WTC11 (cell line): ENCODE measurements around the gene DARS2. TPM values are rescaled to one million over a fixed set of nuclear protein-coding genes. Genes with fewer than 3 reads are reported as not detected.
A peak's percentile ranks its signal among the peaks of the same experiment; 100 is the strongest.

Experiments used
- ATAC-seq: fragments of 200-7000 bp; cut with Tn5 transposase; 2 replicates; pipeline ENCODE4 v1.10.0; 2021; ENCODE audit warnings: mild to moderate bottlenecking, moderate library complexity
- CTCF ChIA-PET: fragments of 300-600 bp; sonication (Branson Sonifier 250); formaldehyde crosslinking; loops from one replicate; lab custom pipeline; 2021; ENCODE audit warnings: antibody characterized with exemption; lab: Charles Lee
- POLR2A ChIA-PET: fragments of 350-600 bp; sonication (Branson Sonifier 250); formaldehyde crosslinking; loops from one replicate; lab custom pipeline; 2021; ENCODE audit warnings: antibody characterized with exemption; lab: Charles Lee
- DNase-seq: peaks from one replicate; pipeline ENCODE4 v3.0.0; 2021; ENCODE audit warnings: low spot score
- H3K27ac Mint-ChIP-seq: 2 replicates; pipeline ENCODE4 v1.8.0; 2021; ENCODE audit warnings: mixed read lengths
- H3K27me3 Mint-ChIP-seq: 2 replicates; pipeline ENCODE4 v1.8.0; 2021; ENCODE audit warnings: low read depth, mild to moderate bottlenecking, moderate library complexity, mixed read lengths
- H3K36me3 Mint-ChIP-seq: 2 replicates; pipeline ENCODE4 v1.8.0; 2021; ENCODE audit warnings: mixed read lengths
- H3K4me1 Mint-ChIP-seq: 2 replicates; pipeline ENCODE4 v1.8.0; 2022; ENCODE audit warnings: mixed read lengths
- H3K4me3 Mint-ChIP-seq: 2 replicates; pipeline ENCODE4 v1.8.0; 2021; ENCODE audit warnings: mild to moderate bottlenecking, moderate library complexity, mixed read lengths
- H3K9me3 Mint-ChIP-seq: 2 replicates; pipeline ENCODE4 v1.8.0; 2021; ENCODE audit warnings: mixed read lengths
- ARID4B ChIP-seq: sonication (generic); formaldehyde crosslinking; IDR thresholded peaks from 2 replicates; pipeline ENCODE4 v1.8.0; 2023; ENCODE audit warnings: missing genetic modification reagents, mild to moderate bottlenecking, borderline replicate concordance
- E2F5 ChIP-seq: sonication (generic); formaldehyde crosslinking; IDR thresholded peaks from 2 replicates; pipeline ENCODE4 v1.8.1; 2022; ENCODE audit warnings: mild to moderate bottlenecking, moderate library complexity, missing genetic modification reagents
- ERG ChIP-seq: fragments of 250-450 bp; sonication (Bioruptor Pico); IDR thresholded peaks from 2 replicates; pipeline ENCODE4 v1.8.0; 2021; ENCODE audit warnings: mild to moderate bottlenecking
- ETV6 ChIP-seq: sonication (generic); formaldehyde crosslinking; IDR thresholded peaks from 2 replicates; pipeline ENCODE4 v1.8.1; 2022; ENCODE audit warnings: mild to moderate bottlenecking, missing genetic modification reagents
- GABPB1 ChIP-seq: sonication (generic); formaldehyde crosslinking; IDR thresholded peaks from 2 replicates; pipeline ENCODE4 v1.8.1; 2023; ENCODE audit warnings: mild to moderate bottlenecking, missing genetic modification reagents
- GTF2I ChIP-seq: fragments of 250-450 bp; sonication (Bioruptor Pico); conservative IDR thresholded peaks from 2 replicates; pipeline ENCODE4 v1.4.0; 2021; ENCODE audit warnings: mild to moderate bottlenecking
- IRF1 ChIP-seq: sonication (generic); formaldehyde crosslinking; IDR thresholded peaks from 2 replicates; pipeline ENCODE4 v1.8.0; 2023; ENCODE audit warnings: missing genetic modification reagents
- IRF2 ChIP-seq: sonication (generic); formaldehyde crosslinking; IDR thresholded peaks from 2 replicates; pipeline ENCODE4 v1.8.0; 2022; ENCODE audit warnings: low read depth, missing genetic modification reagents, borderline replicate concordance
- JAZF1 ChIP-seq: fragments of 250-450 bp; sonication (Bioruptor Pico); IDR thresholded peaks from 2 replicates; pipeline ENCODE4 v1.9.0; 2021; ENCODE audit warnings: moderate library complexity, mild to moderate bottlenecking, inconsistent platforms
- MXD4 ChIP-seq: fragments of 250-450 bp; sonication (Bioruptor Pico); IDR thresholded peaks from 2 replicates; pipeline ENCODE4 v1.8.0; 2021; ENCODE audit warnings: mild to moderate bottlenecking, moderate library complexity, borderline replicate concordance
- RORB ChIP-seq: fragments of 250-450 bp; sonication (Bioruptor Pico); IDR thresholded peaks from 2 replicates; pipeline ENCODE4 v1.9.0; 2021; ENCODE audit warnings: mild to moderate bottlenecking
- TP53 ChIP-seq: sonication (generic); formaldehyde crosslinking; IDR thresholded peaks from 2 replicates; pipeline ENCODE4 v1.8.1; 2023; ENCODE audit warnings: mild to moderate bottlenecking, missing genetic modification reagents
- USF1 ChIP-seq: sonication (generic); formaldehyde crosslinking; IDR thresholded peaks from 2 replicates; pipeline ENCODE4 v1.8.0; 2022; ENCODE audit warnings: mild to moderate bottlenecking, missing genetic modification reagents
- ZNF138 ChIP-seq: sonication (generic); formaldehyde crosslinking; conservative IDR thresholded peaks from 2 replicates; pipeline ENCODE4 v1.8.1; 2022; ENCODE audit warnings: mild to moderate bottlenecking, moderate library complexity, missing genetic modification reagents
- ZNF219 ChIP-seq: sonication (generic); formaldehyde crosslinking; IDR thresholded peaks from 2 replicates; pipeline ENCODE4 v1.8.0; 2023; ENCODE audit warnings: missing genetic modification reagents, mild to moderate bottlenecking, borderline replicate concordance
- ZNF232 ChIP-seq: sonication (generic); formaldehyde crosslinking; IDR thresholded peaks from 2 replicates; pipeline ENCODE4 v1.8.0; 2022; ENCODE audit warnings: mild to moderate bottlenecking, missing genetic modification reagents
- ZNF423 ChIP-seq: fragments of 250-450 bp; sonication (Bioruptor Pico); IDR thresholded peaks from 2 replicates; pipeline ENCODE4 v2.1.2; 2022; ENCODE audit warnings: mild to moderate bottlenecking, moderate library complexity
- ZNF425 ChIP-seq: fragments of 250-450 bp; sonication (Bioruptor Pico); conservative IDR thresholded peaks from 2 replicates; pipeline ENCODE4 v1.9.0; 2021; ENCODE audit warnings: mild to moderate bottlenecking
- total RNA-seq: library from RNA; stranded (reverse); gene quantifications from 3 replicates; pipeline ENCODE4 v1.2.3, GENCODE V29; 2021

DARS2 gene
- total RNA-seq, 1 experiment from 2014 or later = 38.0 TPM

- TF ChIP-seq USF1 (CRISPR knock-in tag) (no peak), ZNF219 (CRISPR knock-in tag) (no peak), GTF2I (CRISPR knock-in tag) (no peak), E2F5 (CRISPR knock-in tag) (no peak), ZNF425 (no peak)
- TF ChIP-seq, all 79 proteins: peak for 0
- ChIA-PET POLR2A (no interaction called here), CTCF (no interaction called here)
- no peak overlapping the region for H3K27ac Mint-ChIP-seq
- ATAC-seq = no peak
- peaks cover 26% of the 10 kb centered on the region for H3K36me3 Mint-ChIP-seq
- H3K4me3 Mint-ChIP-seq = no peak overlapping the region
- peaks cover 3% of the 10 kb centered on the region for H3K9me3 Mint-ChIP-seq
- no peak for DNase-seq
- H3K27me3 Mint-ChIP-seq = no peaks in the 10 kb centered on the region
- H3K4me1 Mint-ChIP-seq = peaks cover 42% of the 10 kb centered on the region
Observed at GRCh38 chr1:173884701-173885100, 60.2 kb downstream of the DARS2 start.

- TF ChIP-seq ZNF232 (CRISPR knock-in tag) (no peak), ETV6 (CRISPR knock-in tag) (no peak), ERG (no peak), ARID4B (no peak), TP53 (no peak), GABPB1 (CRISPR knock-in tag) (no peak), RORB (CRISPR knock-in tag) (no peak), ZNF423 (CRISPR knock-in tag) (no peak), IRF1 (CRISPR knock-in tag) (no peak), MXD4 (CRISPR knock-in tag) (no peak), JAZF1 (CRISPR knock-in tag) (no peak), ZNF138 (CRISPR knock-in tag) (no peak), IRF2 (no peak)
- POLR2A ChIA-PET = no interaction called here
- CTCF ChIA-PET = interaction anchor here (0.9 kb wide), 1 partner anchor 19 kb away, joined by 3 read pairs; the partner anchor contains the start of gene ZBTB37
- peak overlapping the region; percentile 71 for H3K27ac Mint-ChIP-seq
- H3K27me3 Mint-ChIP-seq = no peaks in the 10 kb centered on the region
- ATAC-seq (no peak), DNase-seq (no peak)
- H3K9me3 Mint-ChIP-seq = no peaks in the 10 kb centered on the region
- H3K4me1 Mint-ChIP-seq = peaks cover 62% of the 10 kb centered on the region
- H3K4me3 Mint-ChIP-seq = no peak overlapping the region
- H3K36me3 Mint-ChIP-seq = peaks cover 14% of the 10 kb centered on the region
Observed at GRCh38 chr1:173886746-173887611, 62.5 kb downstream of the DARS2 start.
